Dedifferentiated amniotic fluid mesenchymal stem cell (primary cell): ENCODE results near the gene CASZ1.

Experiments
- DNase-seq: peaks from one replicate; pipeline ENCODE4 v3.0.0-alpha.2; 2016; ENCODE audit errors: extremely low spot score

The CASZ1 gene

DNA sequence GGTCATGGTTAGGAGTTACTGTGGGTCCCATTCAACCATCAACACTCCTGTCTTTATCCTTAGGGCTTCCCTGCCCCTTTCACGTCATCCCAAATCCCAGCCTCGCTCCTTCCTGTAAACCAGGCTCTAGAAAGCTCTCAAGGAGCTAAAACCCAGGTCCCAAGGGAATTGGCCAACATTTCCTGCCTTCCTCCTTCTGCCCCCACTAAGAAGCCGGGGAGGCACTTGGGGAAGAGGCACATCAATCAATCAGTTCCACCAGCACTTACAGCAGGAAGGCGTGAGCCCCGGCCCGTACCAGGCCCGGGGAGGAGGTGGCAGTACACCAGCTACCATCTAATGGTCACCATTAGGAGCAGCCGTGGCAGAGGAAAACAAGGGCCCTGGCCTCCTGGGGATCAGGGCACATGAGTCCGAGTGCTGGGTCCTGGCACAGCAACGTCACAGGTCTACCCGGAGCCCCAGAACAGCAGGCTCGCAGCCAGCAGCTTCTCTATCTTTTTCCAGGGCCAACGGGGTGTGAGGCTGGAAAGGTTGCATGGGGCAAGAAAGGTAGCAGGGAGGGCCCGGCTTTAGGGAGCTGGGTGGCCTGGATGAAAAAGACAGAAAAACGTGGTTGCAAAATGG lies 108.6 kb downstream of the CASZ1 start:
- DNase-seq = no peak

DNA sequence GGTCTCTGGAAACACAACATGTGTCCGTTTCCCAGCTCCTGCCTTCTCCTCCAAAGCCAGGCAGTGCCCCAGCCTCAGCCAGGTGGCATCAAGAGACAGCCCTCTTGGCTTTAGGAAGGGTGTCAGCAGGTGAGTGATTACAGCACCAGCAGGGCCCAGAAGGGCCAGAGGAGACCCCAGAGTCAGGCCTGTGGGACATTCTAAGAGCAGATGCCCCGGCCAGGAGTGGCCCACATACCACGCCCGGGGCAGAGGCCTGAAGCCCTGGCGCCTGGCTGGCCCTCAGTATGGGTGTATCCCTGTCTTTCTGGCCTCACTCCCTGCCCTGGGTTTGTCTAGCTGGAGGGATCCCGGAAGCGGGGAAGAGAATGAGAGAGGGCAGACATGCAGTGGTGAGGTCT lies 109.2 kb downstream of the CASZ1 start:
- no peak for DNase-seq

DNA sequence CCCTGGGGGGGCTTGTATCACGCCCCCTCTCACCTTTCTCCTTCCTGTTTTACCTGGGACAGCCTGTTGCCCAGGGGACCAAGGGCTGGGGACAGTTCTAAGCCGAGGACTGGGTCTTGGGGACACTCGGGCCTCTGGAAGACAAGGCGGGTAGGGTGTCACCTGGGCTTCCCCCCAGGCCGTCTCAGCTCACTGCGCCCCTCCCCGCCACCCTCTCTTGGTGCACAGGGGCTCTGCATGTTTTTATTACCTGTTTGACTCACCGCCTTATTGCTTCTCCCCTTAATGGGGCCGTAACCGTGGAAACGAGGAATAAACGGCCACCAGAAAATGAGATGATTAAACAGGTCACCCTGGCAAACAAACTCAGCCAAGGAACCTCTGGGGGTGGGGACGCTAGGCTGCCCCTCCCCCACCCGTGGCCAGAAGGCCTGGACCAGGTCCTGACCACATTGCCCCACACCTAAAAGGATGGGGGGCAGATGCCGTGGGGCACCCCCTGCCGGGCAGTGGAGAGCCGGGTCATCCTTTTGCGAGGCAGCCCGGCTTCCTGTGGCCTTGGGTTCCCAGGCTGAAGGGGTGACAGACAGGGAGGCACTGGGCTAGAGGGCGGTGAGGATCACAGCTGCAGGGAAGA lies 109.9 kb downstream of the CASZ1 start:
- DNase-seq = no peak

- DNase-seq = no peak
These were observed 110.5 kb downstream of the CASZ1 start for GRCh38 chr1:10685808-10686403.

- DNase-seq = no peak
These were observed 111.1 kb downstream of the CASZ1 start for GRCh38 chr1:10685196-10685807.

DNA sequence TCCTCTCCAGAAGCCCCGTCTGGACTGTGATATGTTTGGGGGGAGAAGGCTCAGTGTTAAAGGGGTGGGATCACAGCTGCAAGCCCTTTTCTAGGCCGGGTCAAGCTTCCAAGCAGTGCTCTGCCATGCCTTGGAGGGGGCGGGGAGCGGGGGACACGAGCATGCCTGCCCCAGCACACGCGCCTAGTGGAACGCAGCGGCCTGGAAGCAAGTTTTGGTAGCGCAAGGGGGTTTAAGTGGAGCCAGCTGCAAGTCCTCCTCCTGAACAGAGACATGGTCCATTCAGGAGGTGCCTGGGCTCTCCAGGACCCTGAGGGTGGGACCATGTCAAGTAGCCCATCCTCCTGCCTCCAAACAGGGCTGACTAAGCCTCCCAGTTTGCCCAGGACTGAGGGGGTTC lies 112.2 kb downstream of the CASZ1 start:
- DNase-seq = no peak

- no peak for DNase-seq
These were observed 113.8 kb downstream of the CASZ1 start for GRCh38 chr1:10682449-10683309.

DNA sequence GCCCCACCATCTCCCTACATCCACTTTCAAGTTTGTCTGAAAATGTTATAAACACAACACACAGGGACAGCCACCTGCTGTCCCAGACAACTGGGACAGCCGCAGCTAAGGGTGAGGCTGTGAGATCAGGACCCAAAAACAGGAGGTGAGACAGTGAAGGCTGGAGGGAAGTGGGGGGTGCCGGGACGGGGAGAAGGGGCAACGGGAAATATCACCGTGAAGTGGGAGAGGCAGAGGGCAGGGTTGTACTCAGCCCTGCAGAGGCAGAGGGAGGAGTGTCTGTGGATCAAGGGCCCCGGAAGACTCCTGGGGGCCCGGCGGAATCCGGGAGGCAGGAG lies 114.4 kb downstream of the CASZ1 start:
- DNase-seq = no peak

DNA sequence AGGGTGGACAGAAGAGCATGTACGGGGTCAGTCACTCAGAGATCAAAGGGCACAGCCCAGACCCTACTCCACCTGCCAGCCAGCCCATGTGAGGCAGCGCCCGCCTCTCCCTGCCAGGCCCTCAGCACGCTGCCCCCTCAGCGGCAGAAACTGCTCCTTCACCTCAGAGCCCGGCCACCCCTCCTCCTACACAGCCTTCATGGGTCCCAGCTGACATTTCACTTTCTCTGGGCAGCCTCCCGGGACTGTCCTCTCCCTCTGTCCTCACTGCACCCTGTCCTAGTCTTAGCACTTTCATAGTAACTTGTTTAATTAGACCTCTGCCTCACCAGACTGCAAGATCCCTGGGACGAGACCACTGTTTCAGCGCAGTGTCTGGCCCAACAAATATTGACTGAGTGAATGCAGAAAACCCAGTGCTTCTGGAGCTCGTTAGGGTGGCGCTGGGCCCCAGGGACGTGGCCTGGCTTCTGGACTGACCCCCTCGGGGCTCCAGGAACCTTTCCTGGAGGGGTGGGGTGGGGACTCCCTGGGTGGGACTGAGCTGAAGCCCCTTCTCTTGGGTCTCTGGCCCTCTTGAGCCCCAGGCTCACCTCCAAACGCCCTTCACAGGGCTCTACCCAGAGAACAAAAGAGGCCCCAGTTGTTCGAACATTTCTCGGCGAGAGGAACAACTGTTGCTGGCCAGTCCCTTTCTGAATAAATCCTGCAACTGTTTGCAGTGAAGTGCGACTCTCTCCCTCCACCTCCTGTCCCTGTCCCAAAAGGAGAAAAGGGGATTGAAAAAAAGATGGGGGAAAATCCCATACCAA lies 114.9 kb downstream of the CASZ1 start:
- no peak for DNase-seq

DNA sequence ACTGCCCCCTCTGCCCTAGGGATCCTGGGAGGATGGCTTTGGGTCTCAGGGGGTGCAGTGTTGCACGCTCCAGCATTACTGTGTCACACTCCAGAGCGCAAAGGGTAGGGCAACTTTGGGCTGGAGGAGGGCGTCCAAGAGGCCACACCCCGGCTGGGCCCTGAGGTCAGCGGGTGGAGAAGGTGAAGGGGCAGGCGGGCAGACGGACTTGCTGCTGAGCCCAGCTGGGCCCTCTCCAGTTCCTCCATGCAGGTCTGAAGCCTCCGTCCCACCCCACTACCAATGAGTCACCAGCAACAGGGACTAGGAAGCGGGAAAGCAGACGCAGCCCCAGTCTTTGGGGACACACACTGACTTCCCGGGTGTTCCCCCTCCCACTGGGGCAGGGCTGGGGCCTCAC lies 116.0 kb downstream of the CASZ1 start:
- no peak for DNase-seq

GRCh38 chr1:10679496-10680220 lies 116.8 kb downstream of the CASZ1 start:
- DNase-seq = no peak

DNA sequence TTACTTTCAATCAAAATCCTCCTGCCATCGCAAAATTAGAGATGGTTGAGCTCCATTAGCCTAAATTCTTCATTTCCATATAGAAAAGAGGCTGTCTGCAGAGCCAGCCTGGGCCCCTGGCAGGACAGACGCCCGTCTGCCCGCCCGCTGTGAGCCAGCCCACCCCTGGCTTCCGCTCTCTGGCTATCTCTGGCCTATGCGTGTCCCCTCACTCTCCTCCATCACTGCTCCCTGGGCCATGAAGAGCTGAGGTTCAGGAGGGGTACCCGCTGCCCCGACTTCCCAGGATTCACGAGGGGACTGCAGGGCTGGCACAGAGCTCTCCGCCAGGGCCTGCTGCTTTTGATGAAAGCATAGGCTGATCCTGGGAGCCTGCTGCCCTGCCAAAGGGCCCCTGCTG lies 117.6 kb downstream of the CASZ1 start:
- DNase-seq = no peak

GRCh38 chr1:10678402-10678801 lies 118.0 kb downstream of the CASZ1 start:
- no peak for DNase-seq

- DNase-seq = no peak
These were observed 118.7 kb downstream of the CASZ1 start for GRCh38 chr1:10677491-10678391.

GRCh38 chr1:10676963-10677362 lies 119.5 kb downstream of the CASZ1 start:
- no peak for DNase-seq

GRCh38 chr1:10675813-10676212 lies 120.6 kb downstream of the CASZ1 start:
- DNase-seq = no peak

GRCh38 chr1:10674700-10675609 lies 121.5 kb downstream of the CASZ1 start:
- no peak for DNase-seq

GRCh38 chr1:10674222-10674621 lies 122.2 kb downstream of the CASZ1 start:
- no peak for DNase-seq
